Fibroblast of lung (primary cell): ENCODE data around the gene RHOT2. TPM values are rescaled to one million over a fixed set of nuclear protein-coding genes. Genes with fewer than 3 reads are reported as not detected.

Experiments
- DNase-seq, 2 donors: peaks; one replicate each; pipeline versions ENCODE4 v3.0.0 to v3.0.0-alpha.2; 2010; ENCODE audit warnings: low read depth in 2 of 2
- H2AFZ ChIP-seq: 2 replicates; pipeline ENCODE4 v1.5.1; 2012; ENCODE audit warnings: low read length, control low read depth, inconsistent platforms
- H3K27ac ChIP-seq: 2 replicates; pipeline ENCODE4 v1.5.1; 2011; ENCODE audit warnings: low read length, control low read depth; ENCODE audit not compliant: insufficient read depth
- H3K27me3 ChIP-seq: 2 replicates; pipeline ENCODE4 v1.5.1; 2011; ENCODE audit warnings: mild to moderate bottlenecking, low read length; ENCODE audit not compliant: control insufficient read depth, insufficient read depth
- H3K36me3 ChIP-seq: 2 replicates; pipeline ENCODE4 v1.5.1; 2011; ENCODE audit warnings: low read length; ENCODE audit not compliant: control insufficient read depth, insufficient read depth
- H3K4me1 ChIP-seq: 2 replicates; pipeline ENCODE4 v1.5.1; 2011; ENCODE audit warnings: low read length; ENCODE audit not compliant: control insufficient read depth, insufficient read depth; ENCODE audit errors: extremely low read depth
- H3K4me2 ChIP-seq: 2 replicates; pipeline ENCODE4 v1.5.1; 2011; ENCODE audit warnings: low read length, control low read depth; ENCODE audit not compliant: insufficient read depth; ENCODE audit errors: extremely low read depth
- H3K4me3 ChIP-seq, 4 experiments: fragments of 200-600 bp in 1 of 4; sonication (generic) in 1 of 4; replicated peaks in 1 of 4; 2 replicates each; pipeline ENCODE4 v1.5.1; 2011 to 2016; ENCODE audit warnings: low read length in 4 of 4, low read depth in 3 of 4, mild to moderate bottlenecking in 3 of 4, control low read depth in 2 of 4, inconsistent platforms in 1 of 4, mixed read lengths in 1 of 4; ENCODE audit not compliant: insufficient read depth in 1 of 4; ENCODE audit errors: control extremely low read depth in 1 of 4
- H3K79me2 ChIP-seq: 2 replicates; pipeline ENCODE4 v1.5.1; 2012; ENCODE audit warnings: mild to moderate bottlenecking, low read length, inconsistent platforms; ENCODE audit not compliant: control insufficient read depth, insufficient read depth
- H3K9ac ChIP-seq: 2 replicates; pipeline ENCODE4 v1.5.1; 2011; ENCODE audit warnings: mild to moderate bottlenecking, low read length, control low read depth; ENCODE audit not compliant: insufficient read depth
- H3K9me3 ChIP-seq: 2 replicates; pipeline ENCODE4 v1.5.1; 2012; ENCODE audit warnings: low read depth, low read length; ENCODE audit not compliant: control insufficient read depth, insufficient read depth
- H4K20me1 ChIP-seq: 2 replicates; pipeline ENCODE4 v1.5.1; 2011; ENCODE audit warnings: low read length; ENCODE audit not compliant: control insufficient read depth, insufficient read depth; ENCODE audit errors: extremely low read depth
- CTCF ChIP-seq, 2 donors: IDR thresholded peaks in 1 of 2; conservative IDR thresholded peaks in 1 of 2; 1 replicate in 1 of 2; 2 replicates in 1 of 2; pipeline ENCODE4 v1.5.1; 2011 to 2012; ENCODE audit warnings: low read length in 2 of 2, control low read depth in 1 of 2, inconsistent platforms in 1 of 2, low read depth in 1 of 2, mild to moderate bottlenecking in 1 of 2
- EZH2 ChIP-seq: IDR thresholded peaks from 2 replicates; pipeline ENCODE4 v1.5.1; 2012; ENCODE audit warnings: low read length, control low read depth, mild to moderate bottlenecking; ENCODE audit errors: missing control alignments
- polyA plus RNA-seq, 2 donors: library from polyadenylated mRNA; depleted of rRNA in 1 of 2; stranded (reverse) in 1 of 2; unstranded in 1 of 2; fragments of >200 nt; gene quantifications; 2 replicates each; pipeline ENCODE4 v1.2.1, GENCODE V29; 2011 to 2012; ENCODE audit warnings: missing spikeins in 1 of 2
- total RNA-seq: library from RNA; depleted of rRNA; stranded (reverse); fragments of >200 nt; gene quantifications from 2 replicates; pipeline ENCODE4 v1.2.1, GENCODE V29; 2014

RHOT2 gene
- total and polyA plus RNA-seq, 2 donors (not counting 1 experiment from before 2014, with no cell fraction given), result 29.6 to 35.4 TPM

- H4K20me1 ChIP-seq, result no peaks in the 10 kb centered on the region
- H3K4me1 ChIP-seq, result no peaks in the 10 kb centered on the region
- H3K79me2 ChIP-seq, result peaks cover 4% of the 10 kb centered on the region
- H3K9me3 ChIP-seq, result no peaks in the 10 kb centered on the region
- no peak for TF ChIP-seq EZH2
- TF ChIP-seq CTCF (conservative IDR thresholded peaks at IDR 0.05 in 1 of 2, IDR thresholded peaks at IDR 0.05 in 1 of 2; ENCODE audit: low read depth in 1 of 2, low read length in 2 of 2), result no peak
- peak within 1 kb of the TSS; percentile 72 to 85 (median 82) for H3K4me3 ChIP-seq
- peak; percentile 89 to 94 for DNase-seq
- peak within 1 kb of the TSS; percentile 67 for H3K4me2 ChIP-seq
- peaks cover 11% of the 10 kb centered on the region for H3K36me3 ChIP-seq
- H2AFZ ChIP-seq, result peak within 1 kb of the TSS; percentile 97
- H3K9ac ChIP-seq, result peak within 1 kb of the TSS; percentile 88
- no peaks in the 10 kb centered on the region for H3K27me3 ChIP-seq
- peak within 1 kb of the TSS; percentile 77 for H3K27ac ChIP-seq
Observed at GRCh38 chr16:636206-637080, 31.5 kb upstream of the RHOT2 start, which contains the start of gene METTL26. METTL26 (minus strand) TSS chr16:636305; CDS start chr16:636290, 15 bp downstream.

GRCh38 chr16:637081-638018, 30.6 kb upstream of the RHOT2 start:
- Histone ChIP-seq H3K27me3 (no peaks in the 10 kb centered on the region), H3K27ac (peak overlapping the region; percentile 77), H3K9ac (peak overlapping the region; percentile 88), H3K4me3 (peak overlapping the region; percentile 72 to 85 (median 82)), H3K4me1 (no peaks in the 10 kb centered on the region), H4K20me1 (no peaks in the 10 kb centered on the region), H2AFZ (no peak overlapping the region), H3K79me2 (peaks cover 4% of the 10 kb centered on the region), H3K4me2 (peak overlapping the region; percentile 66), H3K9me3 (no peaks in the 10 kb centered on the region), H3K36me3 (peaks cover 11% of the 10 kb centered on the region)
- DNase-seq, result peak; percentile 78 to 91
- no peak for TF ChIP-seq EZH2
- TF ChIP-seq CTCF (conservative IDR thresholded peaks at IDR 0.05 in 1 of 2, IDR thresholded peaks at IDR 0.05 in 1 of 2; ENCODE audit: low read depth in 1 of 2, low read length in 2 of 2), result no peak
